Sciatic nerve (tissue), 2 donors: Measurements from ENCODE around the gene NXPH3. TPM values are rescaled to one million over a fixed set of nuclear protein-coding genes. Genes with fewer than 3 reads are reported as not detected.

Experiments used
- ATAC-seq: fragments of 200-7000 bp; cut with Tn5 transposase; one replicate; pipeline ENCODE4 v1.9.1; 2020; ENCODE audit warnings: mild to moderate bottlenecking, moderate library complexity
- DNase-seq: peaks from one replicate; pipeline ENCODE4 v3.0.0-alpha.2; 2020; ENCODE audit warnings: low spot score
- intact Hi-C: fragments of 100-400 bp; cut with DNase I; formaldehyde crosslinking; loops from one replicate; pipeline ENCODE4 v1.14.2; 2022
- total RNA-seq: library from RNA; stranded (reverse); fragmentation: NEBNext Ultra II Directional; extraction: Animal tissue kit (Norgen Biotek cat#: 25700); gene quantifications from one replicate; pipeline ENCODE4 v1.2.1, GENCODE V29; 2021
- donor health status: DM: no; HTN: no; CAD: no.
- donor health status: DM: no; HTN: no; CAD: no.

Gene NXPH3
- total RNA-seq, 1 donor from 2014 or later: 17.0 TPM

DNA sequence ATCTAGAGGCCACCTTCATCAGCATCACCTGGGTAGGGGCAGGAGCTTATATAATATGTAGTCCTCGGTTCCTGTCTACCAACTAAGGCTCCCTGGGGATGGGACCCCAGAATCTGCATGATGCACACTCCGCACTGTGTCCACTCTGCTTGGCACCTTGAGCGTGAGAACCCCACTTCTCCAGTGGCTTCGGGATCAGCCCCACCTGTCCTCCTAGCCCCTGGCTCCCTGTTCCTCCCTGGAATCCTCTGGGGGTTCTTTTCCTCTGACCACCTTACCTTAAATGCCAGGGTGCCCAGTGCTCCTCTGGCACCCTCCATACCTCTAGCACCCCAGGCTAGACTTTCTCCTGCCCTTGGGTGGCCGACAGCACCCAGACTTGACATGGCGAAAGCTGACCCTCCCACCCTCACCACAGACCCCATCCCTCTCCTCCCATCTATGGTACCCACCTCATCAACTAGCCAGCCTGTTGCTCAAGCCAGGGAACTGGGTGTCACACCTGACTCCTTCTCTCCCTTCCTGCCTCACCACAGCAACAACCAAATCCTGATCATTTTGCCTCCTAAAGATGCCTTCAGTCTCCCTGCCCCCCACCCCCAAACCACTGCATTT is 2.8 kb upstream of the NXPH3 start:
- no peak for ATAC-seq
- no peak for DNase-seq
- intact Hi-C loops: loop anchor here (5.0 kb wide), 1 partner anchor 124 kb away; no protein-coding TSS in a partner anchor

GRCh38 chr17:49573510-49574322 is 2.0 kb upstream of the NXPH3 start:
- ATAC-seq: no peak
- DNase-seq: no peak
- intact Hi-C loops: loop anchor here (5.0 kb wide), 1 partner anchor 124 kb away; no protein-coding TSS in a partner anchor

DNA sequence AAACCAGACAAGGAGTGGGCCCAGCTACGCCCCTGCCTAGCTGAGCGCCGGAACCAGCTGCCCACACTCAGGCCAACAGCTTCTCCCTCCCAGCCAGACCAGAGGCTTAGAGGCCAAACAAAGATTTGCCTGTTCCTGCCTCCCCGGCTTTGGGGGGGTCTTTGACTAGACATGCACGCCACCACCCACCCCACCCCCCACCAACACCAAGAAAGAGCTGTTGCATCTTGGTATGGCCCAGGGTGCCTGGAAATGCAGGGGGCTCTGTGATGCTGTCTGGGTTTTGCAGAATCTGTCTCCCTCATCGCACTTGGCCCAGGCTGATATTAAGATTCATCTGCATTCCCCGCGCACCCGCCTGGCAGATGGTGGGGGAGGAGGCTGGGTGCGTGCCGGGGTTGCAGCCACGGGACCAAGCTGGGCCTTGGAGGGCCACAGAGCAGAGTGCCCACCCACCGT is 1.3 kb upstream of the NXPH3 start:
- DNase-seq: no peak
- no peak for ATAC-seq
- intact Hi-C loops: loop anchor here (5.0 kb wide), 1 partner anchor 123 kb away; no protein-coding TSS in a partner anchor

GRCh38 chr17:49574945-49575678 is 559 bp upstream of the NXPH3 start:
- no peak for ATAC-seq
- DNase-seq: no peak
- intact Hi-C loops: loop anchor here (5.0 kb wide), 1 partner anchor 122 kb away; no protein-coding TSS in a partner anchor

- intact Hi-C loops: no loop called here
- ATAC-seq (peak; percentile 75), DNase-seq (peak; percentile 79)
These were observed 631 bp downstream of the NXPH3 start for GRCh38 chr17:49576088-49576916.

- peak; percentile 8 for ATAC-seq
- DNase-seq: no peak
- intact Hi-C loops: no loop called here
These were observed 1.4 kb downstream of the NXPH3 start for GRCh38 chr17:49576917-49577649.

GRCh38 chr17:49577650-49577934 is 1.9 kb downstream of the NXPH3 start:
- ATAC-seq (no peak), DNase-seq (no peak)
- intact Hi-C loops: no loop called here

DNA sequence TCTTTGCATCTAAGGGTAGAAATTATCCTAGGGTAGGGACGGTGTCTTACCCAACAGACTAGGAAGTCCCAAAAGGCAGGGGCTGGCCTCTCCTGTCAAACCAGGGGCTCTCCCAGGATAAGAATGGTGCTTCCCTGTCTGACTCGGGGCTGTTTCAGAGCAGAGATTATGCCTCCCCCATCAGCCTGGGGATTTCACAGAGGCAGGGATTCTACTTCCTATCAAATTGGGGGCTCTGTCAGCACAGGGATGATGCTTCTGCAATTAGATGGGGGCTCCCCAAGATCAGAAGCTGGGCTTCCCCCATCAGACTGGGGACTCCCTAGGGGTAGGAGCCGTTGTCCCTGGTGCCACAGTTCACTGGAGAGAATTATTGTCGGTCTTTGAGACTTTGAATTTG is 2.3 kb downstream of the NXPH3 start:
- ATAC-seq: no peak
- intact Hi-C loops: no loop called here
- no peak for DNase-seq

DNA sequence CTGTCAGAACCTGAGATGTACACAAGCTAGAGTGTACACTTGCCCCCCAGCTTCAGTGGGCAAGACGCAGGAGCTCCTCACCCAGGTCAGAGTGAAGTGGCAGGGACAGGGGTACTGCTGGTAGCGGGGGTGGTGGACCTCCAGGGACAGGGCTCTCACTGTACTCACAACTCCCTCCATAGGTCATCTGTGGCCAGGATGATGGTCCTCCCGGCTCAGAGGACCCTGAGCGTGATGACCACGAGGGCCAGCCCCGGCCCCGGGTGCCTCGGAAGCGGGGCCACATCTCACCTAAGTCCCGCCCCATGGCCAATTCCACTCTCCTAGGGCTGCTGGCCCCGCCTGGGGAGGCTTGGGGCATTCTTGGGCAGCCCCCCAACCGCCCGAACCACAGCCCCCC is 2.7 kb downstream of the NXPH3 start:
- no peak for DNase-seq
- no peak for ATAC-seq
- intact Hi-C loops: no loop called here

- ATAC-seq (no peak), DNase-seq (no peak)
- intact Hi-C loops: no loop called here
These were observed 3.4 kb downstream of the NXPH3 start for GRCh38 chr17:49578952-49579500.

DNA sequence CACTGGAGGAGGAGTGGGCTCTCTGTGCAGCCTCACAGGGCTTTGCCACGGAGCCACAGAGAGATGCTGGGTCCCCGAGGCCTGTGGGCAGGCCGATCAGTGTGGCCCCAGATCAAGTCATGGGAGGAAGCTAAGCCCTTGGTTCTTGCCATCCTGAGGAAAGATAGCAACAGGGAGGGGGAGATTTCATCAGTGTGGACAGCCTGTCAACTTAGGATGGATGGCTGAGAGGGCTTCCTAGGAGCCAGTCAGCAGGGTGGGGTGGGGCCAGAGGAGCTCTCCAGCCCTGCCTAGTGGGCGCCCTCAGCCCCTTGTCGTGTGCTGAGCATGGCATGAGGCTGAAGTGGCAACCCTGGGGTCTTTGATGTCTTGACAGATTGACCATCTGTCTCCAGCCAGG is 3.9 kb downstream of the NXPH3 start:
- ATAC-seq: no peak
- intact Hi-C loops: no loop called here

DNA sequence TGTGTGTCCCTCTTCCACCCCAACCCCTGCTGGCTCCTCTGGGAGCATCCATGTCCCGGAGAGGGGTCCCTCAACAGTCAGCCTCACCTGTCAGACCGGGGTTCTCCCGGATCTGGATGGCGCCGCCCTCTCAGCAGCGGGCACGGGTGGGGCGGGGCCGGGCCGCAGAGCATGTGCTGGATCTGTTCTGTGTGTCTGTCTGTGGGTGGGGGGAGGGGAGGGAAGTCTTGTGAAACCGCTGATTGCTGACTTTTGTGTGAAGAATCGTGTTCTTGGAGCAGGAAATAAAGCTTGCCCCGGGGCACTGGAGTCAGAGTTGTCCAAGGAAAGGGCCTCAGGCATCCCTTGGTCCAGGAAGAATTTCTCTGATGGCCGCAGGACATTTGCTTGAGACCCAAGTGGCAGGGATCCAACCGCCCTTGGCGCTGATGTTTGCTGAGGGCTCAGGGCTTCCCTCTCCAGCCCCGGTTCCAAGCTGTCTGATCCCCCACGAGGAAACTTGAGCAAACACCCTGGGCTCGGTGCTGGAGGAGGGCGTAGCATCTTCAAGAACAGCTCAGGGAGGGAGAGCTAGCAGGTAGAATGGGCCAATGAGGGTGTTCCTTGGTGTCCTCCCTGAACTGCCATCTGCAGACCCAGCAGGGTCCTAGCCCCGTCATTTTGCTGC is 4.5 kb downstream of the NXPH3 start:
- intact Hi-C loops: no loop called here
- no peak for DNase-seq
- no peak for ATAC-seq

More for the DNA sequence above, 3.9 kb downstream of the NXPH3 start:
- no peak for DNase-seq

DNA sequence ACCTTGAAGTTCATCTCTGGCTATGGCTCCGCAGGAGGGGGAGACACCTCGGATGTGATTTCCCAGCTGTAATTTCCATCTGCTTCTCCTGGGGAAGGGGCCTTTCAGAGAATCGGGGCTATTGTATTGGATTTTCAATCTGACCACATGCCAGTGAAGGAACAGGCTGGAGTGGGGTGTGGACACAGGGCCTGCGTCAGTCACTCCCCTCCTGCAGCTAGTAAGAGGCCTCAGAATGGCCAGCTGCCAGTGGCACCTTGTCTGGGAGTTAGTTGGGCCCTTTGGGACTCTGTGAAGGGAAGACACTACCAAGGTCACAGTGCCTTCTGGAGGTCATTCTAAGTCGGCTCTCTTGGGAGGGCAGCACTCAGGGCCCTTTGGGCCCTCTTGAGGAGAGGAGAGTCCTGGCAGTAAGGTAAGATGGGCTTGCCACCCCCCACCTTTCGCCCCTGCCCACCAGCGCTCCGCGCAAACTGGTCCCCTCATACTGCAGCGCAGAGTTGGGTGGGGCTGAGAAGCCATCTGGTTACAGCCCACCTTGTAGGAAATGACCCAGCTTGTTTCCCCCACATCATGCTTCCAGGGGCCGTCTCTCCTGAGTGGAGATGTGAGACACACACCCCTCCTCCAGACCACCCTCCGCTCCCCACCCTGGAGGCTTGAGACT is 5.4 kb downstream of the NXPH3 start:
- intact Hi-C loops: no loop called here
- ATAC-seq: no peak

DNA sequence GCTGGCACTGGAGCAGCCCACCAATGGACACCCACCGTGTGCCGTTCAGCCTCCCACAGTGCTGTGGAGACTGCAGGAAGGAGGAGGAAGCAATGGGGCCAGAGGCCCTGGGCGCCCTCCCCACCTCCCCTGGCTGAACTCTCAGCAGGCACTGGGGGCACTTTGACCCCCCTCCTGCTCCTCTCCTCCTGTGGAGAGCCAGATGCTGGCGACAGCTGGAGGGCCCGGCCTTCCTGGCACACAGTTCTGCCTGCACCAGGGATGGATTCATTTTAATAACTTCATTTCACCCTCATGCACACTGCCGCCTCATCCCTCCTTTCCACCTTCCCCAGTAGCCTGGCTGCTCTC is 6.0 kb downstream of the NXPH3 start:
- DNase-seq: no peak
- intact Hi-C loops: no loop called here
- no peak for ATAC-seq

More for the DNA sequence above, 5.4 kb downstream of the NXPH3 start:
- DNase-seq: no peak

GRCh38 chr17:49582055-49582722 is 6.5 kb downstream of the NXPH3 start:
- DNase-seq: no peak
- ATAC-seq: no peak
- intact Hi-C loops: no loop called here

DNA sequence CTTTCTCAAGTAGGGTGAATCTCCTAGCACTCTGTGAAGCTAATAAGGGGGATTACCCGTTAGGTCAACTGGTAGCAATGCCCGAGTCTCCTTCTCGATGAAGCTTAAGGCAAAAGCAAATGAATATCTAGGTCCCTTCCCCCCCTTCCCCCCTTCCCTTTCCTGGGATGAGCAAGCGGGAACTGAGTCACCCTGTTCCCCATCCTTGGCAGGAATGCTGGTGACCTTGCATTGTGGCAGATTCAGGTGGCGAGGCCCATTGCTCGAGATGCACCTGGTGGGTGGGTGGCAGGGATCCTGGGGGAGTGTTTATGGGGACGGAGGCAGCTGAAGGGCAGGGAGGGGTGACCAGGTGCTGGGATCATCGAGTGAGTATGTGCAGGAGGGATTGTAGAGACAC is 7.1 kb downstream of the NXPH3 start:
- DNase-seq (no peak), ATAC-seq (no peak)
- intact Hi-C loops: no loop called here

- intact Hi-C loops: no loop called here
- DNase-seq: no peak
- no peak for ATAC-seq
These were observed 7.6 kb downstream of the NXPH3 start for GRCh38 chr17:49583226-49583625.
